ENCODE measurements around the gene PRSS22. TPM values are rescaled to one million over a fixed set of nuclear protein-coding genes. Genes with fewer than 3 reads are reported as not detected.

The PRSS22 gene
- polyA plus RNA-seq, 1 of the 3 experiments (the other 2 are of a cell fraction): not detected

DNA sequence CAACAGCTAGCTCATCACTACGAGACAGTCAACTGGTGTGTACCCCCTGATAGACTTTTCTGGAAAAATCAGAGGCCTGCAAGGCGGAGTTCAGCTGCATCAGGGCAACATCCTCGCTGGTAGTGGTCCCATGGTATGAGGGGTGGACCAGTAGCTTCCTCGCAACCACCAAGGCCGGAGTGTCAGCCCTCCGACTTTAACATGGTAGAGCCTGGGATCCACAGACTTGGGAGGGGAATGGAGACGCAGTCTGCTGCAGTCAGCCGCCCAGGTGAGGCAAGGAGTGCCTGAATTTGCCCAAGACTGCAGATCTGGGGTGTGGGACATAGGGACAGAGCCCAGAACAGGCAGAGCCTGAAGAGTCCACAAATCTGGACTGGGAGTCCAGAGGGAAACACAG, 14.4 kb downstream of the PRSS22 start:
- WGBS (ENCODE audit: low lambda C conversion rate): 66% methylated on average over 7 of the region's 8 CpGs
- POLR2A ChIA-PET: no interaction called here

More for the DNA sequence above, 14.4 kb downstream of the PRSS22 start:
- H3K79me2 ChIP-seq (ENCODE audit: insufficient read depth): no peaks in the 10 kb centered on the region
- H3K4me2 ChIP-seq: no peak overlapping the region
- H4K20me1 ChIP-seq (ENCODE audit: insufficient read depth): no peaks in the 10 kb centered on the region
- H3K4me1 ChIP-seq (ENCODE audit: control insufficient read depth in 1 of 2, insufficient read depth in 2 of 2, low read depth in 1 of 2, low read length in 1 of 2): no peaks in the 10 kb centered on the region; a peak in 1 of 4 replicates
- H3K9ac ChIP-seq: no peak overlapping the region
- no peaks in the 10 kb centered on the region for H3F3A ChIP-seq (replicated peaks; ENCODE audit: insufficient read depth)
- no peak overlapping the region for H2AFZ ChIP-seq (ENCODE audit: low read depth)
- no peak for DNase-seq
- H3K36me3 ChIP-seq (replicated peaks in 1 of 2; ENCODE audit: control insufficient read depth in 1 of 2, insufficient read depth in 2 of 2, low read length in 1 of 2): no peaks in the 10 kb centered on the region
- H3K4me3 ChIP-seq (ENCODE audit: low read depth in 2 of 2, low read length in 1 of 2): no peak overlapping the region
- no peak for TF ChIP-seq EP300 (IDR thresholded peaks at IDR 0.05; ENCODE audit: borderline replicate concordance in 1 of 2, low read depth in 1 of 2, low read length in 1 of 2)
- TF ChIP-seq MXI1 (IDR thresholded peaks at IDR 0.05; ENCODE audit: low read depth, low read length): no peak
- TF ChIP-seq TAF1 (IDR thresholded peaks at IDR 0.05; ENCODE audit: borderline replicate concordance, low read depth, low read length): no peak
- TF ChIP-seq, protein P1, sequence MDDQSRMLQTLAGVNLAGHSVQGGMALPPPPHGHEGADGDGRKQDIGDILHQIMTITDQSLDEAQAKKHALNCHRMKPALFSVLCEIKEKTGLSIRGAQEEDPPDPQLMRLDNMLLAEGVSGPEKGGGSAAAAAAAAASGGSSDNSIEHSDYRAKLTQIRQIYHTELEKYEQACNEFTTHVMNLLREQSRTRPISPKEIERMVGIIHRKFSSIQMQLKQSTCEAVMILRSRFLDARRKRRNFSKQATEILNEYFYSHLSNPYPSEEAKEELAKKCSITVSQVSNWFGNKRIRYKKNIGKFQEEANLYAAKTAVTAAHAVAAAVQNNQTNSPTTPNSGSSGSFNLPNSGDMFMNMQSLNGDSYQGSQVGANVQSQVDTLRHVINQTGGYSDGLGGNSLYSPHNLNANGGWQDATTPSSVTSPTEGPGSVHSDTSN (IDR thresholded peaks at IDR 0.05): no peak
- no peak for TF ChIP-seq RCOR1 (IDR thresholded peaks at IDR 0.05; ENCODE audit: low read length)
- TF ChIP-seq ELF1 (IDR thresholded peaks at IDR 0.05): no peak
- TF ChIP-seq, protein P2, sequence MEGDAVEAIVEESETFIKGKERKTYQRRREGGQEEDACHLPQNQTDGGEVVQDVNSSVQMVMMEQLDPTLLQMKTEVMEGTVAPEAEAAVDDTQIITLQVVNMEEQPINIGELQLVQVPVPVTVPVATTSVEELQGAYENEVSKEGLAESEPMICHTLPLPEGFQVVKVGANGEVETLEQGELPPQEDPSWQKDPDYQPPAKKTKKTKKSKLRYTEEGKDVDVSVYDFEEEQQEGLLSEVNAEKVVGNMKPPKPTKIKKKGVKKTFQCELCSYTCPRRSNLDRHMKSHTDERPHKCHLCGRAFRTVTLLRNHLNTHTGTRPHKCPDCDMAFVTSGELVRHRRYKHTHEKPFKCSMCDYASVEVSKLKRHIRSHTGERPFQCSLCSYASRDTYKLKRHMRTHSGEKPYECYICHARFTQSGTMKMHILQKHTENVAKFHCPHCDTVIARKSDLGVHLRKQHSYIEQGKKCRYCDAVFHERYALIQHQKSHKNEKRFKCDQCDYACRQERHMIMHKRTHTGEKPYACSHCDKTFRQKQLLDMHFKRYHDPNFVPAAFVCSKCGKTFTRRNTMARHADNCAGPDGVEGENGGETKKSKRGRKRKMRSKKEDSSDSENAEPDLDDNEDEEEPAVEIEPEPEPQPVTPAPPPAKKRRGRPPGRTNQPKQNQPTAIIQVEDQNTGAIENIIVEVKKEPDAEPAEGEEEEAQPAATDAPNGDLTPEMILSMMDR (IDR thresholded peaks at IDR 0.05): no peak
- TF ChIP-seq FOXJ3 (CRISPR knock-in tag; IDR thresholded peaks at IDR 0.05): no peak
- TF ChIP-seq SMC3 (IDR thresholded peaks at IDR 0.05; ENCODE audit: low read depth, low read length): no peak
- TF ChIP-seq RAD21 (IDR thresholded peaks at IDR 0.05; ENCODE audit: low read length): no peak
- TF ChIP-seq NFIC (IDR thresholded peaks at IDR 0.05; ENCODE audit: borderline replicate concordance): no peak
- TF ChIP-seq, protein P3, sequence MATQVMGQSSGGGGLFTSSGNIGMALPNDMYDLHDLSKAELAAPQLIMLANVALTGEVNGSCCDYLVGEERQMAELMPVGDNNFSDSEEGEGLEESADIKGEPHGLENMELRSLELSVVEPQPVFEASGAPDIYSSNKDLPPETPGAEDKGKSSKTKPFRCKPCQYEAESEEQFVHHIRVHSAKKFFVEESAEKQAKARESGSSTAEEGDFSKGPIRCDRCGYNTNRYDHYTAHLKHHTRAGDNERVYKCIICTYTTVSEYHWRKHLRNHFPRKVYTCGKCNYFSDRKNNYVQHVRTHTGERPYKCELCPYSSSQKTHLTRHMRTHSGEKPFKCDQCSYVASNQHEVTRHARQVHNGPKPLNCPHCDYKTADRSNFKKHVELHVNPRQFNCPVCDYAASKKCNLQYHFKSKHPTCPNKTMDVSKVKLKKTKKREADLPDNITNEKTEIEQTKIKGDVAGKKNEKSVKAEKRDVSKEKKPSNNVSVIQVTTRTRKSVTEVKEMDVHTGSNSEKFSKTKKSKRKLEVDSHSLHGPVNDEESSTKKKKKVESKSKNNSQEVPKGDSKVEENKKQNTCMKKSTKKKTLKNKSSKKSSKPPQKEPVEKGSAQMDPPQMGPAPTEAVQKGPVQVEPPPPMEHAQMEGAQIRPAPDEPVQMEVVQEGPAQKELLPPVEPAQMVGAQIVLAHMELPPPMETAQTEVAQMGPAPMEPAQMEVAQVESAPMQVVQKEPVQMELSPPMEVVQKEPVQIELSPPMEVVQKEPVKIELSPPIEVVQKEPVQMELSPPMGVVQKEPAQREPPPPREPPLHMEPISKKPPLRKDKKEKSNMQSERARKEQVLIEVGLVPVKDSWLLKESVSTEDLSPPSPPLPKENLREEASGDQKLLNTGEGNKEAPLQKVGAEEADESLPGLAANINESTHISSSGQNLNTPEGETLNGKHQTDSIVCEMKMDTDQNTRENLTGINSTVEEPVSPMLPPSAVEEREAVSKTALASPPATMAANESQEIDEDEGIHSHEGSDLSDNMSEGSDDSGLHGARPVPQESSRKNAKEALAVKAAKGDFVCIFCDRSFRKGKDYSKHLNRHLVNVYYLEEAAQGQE (IDR thresholded peaks at IDR 0.05; ENCODE audit: low read depth, low read length): no peak
- no peak for TF ChIP-seq RXRA (IDR thresholded peaks at IDR 0.05; ENCODE audit: borderline replicate concordance, low read depth)
- TF ChIP-seq, protein P4, sequence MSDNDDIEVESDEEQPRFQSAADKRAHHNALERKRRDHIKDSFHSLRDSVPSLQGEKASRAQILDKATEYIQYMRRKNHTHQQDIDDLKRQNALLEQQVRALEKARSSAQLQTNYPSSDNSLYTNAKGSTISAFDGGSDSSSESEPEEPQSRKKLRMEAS (IDR thresholded peaks at IDR 0.05; ENCODE audit: low read depth): no peak
- no peaks in the 10 kb centered on the region for H3K9me2 ChIP-seq
- no peak overlapping the region for H3K27ac ChIP-seq (ENCODE audit: low read depth in 2 of 2, low read length in 1 of 2)
- no peaks in the 10 kb centered on the region for H3K9me3 ChIP-seq
- CTCF ChIA-PET: interaction anchor here (1.9 to 3.0 kb wide), 3 partner anchors 20 to 25 kb away, joined by 6 to 11 read pairs (median 11); no protein-coding TSS in a partner anchor
- no peaks in the 10 kb centered on the region; the same call in 1 of the 2 replicates for H3K27me3 ChIP-seq (ENCODE audit: insufficient read depth)

All from SK-N-SH (cell line).